NCI-H748 (cell line): ENCODE results near the gene AAMP.
A peak's percentile ranks its signal among the peaks of the same experiment; 100 is the strongest.

Experiments
- DNase-seq: peaks from one replicate; lab custom pipeline; 2025; ENCODE audit not compliant: unreplicated experiment; lab: John Stamatoyannopoulos, UW

AAMP gene

DNA sequence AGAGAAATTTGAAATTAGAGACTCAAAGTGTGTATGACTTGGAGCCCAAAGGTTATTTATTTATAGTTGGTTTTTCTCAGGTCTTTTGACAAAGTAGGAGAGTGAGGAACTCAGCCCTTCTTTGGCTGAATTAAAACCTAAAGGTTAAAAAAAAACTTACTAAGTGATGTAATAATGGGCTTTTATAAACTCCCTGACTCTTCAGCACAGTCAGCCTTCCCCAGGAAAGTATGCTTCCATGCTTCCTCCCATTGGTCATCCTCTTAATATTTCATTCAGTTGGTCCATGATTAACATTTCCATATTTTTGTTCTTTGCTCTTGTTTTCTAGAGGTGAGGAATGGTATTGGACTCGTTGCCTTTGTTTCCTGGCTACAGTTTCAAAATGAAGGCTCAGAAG, 45.8 kb downstream of the AAMP start:
- no peak for DNase-seq

DNA sequence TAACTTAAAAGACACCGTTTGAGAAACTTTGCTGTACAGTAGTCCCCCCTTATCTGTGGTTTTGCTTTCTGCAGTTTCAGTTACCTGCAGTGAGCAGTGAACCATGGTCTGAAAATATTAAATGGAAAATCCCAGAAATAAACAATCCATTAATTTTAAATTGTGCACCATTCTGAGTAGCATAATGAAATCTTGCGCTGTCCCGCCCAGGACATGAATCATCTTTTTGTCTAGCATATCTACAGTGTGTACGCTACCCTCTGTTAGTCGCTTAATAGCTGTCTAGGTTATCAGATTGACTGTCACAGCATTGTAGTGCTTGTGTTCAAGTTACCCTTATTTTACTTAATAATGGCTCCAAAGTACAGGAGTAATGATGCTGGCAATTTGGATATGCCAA, 46.9 kb downstream of the AAMP start:
- no peak for DNase-seq

DNA sequence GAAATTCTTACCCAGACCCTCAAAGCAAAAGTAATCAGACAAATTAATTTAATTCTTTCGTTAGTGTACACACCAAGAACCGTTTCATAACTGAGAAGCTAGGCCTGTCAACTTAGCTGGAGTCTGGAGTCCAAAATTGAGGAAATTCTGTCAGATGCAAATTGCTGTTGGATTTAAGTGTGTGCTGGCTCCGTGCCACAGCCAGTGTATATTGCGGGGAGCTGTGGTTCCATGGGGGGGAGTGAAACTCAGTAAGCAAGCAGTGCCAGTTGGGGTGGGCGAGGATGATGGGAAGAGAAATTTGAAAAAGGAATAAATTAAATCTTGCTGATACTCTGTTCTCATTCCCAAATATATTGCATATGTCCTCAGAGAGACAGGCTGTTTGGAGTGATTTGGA, 48.9 kb downstream of the AAMP start:
- no peak for DNase-seq

DNA sequence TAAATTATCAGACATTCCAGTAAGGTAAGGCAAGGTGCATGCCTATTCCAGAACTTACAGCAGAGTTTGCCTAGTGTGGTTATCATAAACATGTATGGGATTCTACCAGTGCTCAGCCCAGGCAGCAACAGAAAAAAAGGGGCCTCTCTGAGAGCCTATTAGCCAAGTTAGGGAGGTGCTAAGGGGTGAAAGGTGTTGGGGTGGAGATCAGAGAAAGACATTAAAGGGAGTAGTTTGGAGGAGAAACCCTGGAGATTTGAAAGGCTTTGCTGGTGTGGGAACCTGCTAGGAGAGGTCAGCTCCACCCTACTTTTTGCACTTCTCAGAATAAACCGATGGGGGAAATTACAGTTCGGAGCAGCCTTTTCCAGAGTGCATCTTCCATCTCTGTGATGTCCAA, 50.0 kb downstream of the AAMP start:
- no peak for DNase-seq

DNA sequence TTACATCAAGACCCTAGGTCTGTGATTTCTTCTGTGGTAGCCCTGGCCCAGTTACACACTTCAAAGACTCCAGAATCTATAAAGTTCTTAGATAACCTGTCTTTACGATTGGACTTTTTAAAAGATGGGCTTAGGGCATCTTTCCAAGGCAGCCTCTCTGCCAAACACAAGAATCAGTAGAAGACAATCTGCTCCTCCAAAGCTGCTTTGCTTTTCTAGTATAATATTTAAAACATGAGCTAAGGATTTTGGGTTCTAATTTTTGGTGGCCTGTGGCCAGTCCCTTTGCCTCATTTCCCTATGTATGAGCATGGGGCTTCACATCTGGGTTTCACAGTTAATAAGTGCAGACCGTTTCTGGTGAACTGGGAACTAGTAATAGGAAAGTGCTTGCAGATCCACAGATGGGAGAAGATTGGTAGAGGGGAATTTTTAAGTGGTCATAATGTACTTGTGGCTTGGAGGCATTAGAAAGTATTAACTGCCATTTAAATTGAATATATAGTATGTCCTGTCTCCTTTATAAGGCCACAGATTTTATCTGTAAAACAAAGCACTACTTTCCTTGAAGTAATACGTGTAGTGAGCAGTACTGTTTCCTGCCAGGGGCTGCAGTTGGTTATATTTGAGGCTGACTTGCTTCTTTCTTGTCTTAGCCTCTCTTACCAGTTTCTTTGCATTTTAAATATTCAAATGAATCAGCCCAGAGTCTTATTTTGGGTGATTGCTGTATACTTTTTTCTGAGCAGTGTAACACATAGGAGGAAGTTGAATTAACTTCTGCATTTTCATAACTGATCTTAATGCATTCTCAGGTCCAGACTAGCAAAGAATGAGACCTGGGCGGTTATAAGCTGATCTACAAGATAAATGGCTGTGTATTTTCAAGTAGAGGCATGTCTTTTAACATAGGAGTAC, 51.4 kb downstream of the AAMP start:
- DNase-seq: no peak

DNA sequence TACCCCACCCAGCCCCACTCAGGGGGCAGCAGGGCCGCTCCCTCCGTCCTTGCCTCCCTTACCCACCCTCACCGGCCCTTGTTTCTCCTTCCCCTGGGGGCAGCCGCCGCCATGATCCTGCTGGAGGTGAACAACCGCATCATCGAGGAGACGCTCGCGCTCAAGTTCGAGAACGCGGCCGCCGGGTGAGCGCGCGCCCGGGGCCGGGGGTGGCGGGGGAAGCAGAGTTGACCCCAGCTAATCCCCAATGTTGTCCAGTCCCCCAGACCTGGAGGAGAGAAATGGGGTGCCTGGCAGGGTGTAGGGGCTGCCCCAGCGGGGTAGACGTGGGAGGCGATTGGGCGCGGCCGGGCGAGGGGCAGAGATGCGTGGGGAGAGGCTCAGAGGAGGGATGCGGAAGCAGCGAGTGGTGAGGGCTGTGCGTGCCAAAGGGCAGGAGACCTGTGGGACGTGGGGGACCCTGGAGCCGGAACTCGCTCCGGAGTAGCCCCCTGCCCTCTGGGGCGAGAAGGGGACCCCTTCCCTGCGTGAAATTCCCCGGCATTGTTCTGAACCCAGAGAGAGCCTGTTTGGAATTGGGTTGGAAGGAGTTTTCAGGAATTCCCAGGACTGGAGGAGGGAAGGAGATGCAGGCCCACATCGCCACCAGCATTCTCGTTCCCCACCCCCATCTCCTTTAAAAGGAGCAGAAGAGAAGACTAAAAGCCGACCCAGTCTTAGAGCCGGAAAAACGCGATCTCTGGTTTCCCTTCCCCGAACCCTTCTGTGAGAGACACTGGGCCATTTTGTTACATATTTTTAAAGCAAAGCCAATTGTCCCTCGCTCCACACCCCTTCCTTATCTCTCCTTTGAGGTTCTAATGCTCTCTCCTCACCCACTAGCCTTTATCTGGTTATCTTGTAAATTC, 52.3 kb downstream of the AAMP start:
- peak; percentile 57 for DNase-seq

DNA sequence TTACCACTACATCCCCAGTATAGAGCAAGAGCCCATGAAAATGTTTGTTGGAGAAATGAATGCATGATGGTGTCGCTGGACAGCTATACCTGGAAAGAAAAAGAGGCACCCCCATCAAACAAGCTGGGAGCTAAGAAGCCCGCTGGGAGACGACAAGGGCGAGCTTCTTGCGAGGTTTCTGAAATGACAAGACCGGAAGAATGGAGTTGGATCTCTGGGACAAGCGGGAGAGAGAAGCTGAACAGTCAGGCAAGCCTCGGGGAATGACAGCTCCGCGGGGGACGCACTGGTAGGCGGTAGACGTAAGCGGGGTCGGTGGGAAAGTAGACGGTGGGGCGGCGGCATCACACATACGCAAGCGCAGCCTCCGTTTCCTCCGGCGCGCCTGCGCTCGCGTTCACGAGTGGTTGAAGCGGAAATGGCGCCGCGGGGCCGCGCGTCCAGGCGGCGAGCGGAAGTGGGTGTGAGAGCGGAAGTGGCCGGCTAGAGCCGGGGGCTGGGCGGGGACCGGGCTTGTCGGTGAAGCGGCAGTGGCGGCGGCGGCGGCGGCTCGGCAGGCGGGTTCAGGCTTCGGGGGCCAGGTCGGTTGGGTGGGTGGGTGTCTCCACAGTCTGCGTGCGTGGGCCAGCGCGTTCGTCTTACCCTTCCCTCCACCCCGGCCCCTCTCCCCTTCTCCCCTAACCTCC, 53.1 kb downstream of the AAMP start, which contains the start of gene ARPC2:
Gene ARPC2, plus strand, starts transcription at position 516 of the 686 bp plus-strand sequence. CDS start 282 bp downstream, outside the sequence.
- peak; percentile 96 for DNase-seq

DNA sequence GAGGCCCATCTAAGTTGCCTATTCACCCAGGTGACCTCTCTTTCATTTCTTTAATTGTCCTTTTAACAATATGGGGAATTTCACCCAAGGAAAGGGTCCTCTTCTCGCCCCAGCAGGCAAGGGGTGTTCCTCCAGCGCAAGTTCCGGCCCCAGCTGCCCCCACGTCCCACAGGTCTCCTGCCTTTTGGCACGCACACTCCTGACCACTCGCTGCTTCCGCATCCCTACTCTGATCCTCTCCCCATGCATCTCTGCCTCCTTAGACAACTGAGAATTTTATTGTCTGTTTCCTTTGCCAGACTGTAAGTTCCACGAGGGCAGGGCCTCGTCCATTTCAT, 53.6 kb downstream of the AAMP start:
- DNase-seq: no peak
